H1 (cell line): ENCODE data around the gene FKRP. TPM values are rescaled to one million over a fixed set of nuclear protein-coding genes. Genes with fewer than 3 reads are reported as not detected.

Source experiments
- ASH2L ChIP-seq: fragments of 200-600, 300-600 bp; sonication (generic); IDR thresholded peaks from one replicate; pipeline ENCODE4 v1.7.1; 2017; ENCODE audit warnings: low read length
- ATF2 ChIP-seq: IDR thresholded peaks from 2 replicates; pipeline ENCODE4 v1.6.1; 2012; ENCODE audit warnings: low read length, inconsistent platforms
- CBX8 ChIP-seq: fragments of 300-800, 300-1000 bp; sonication (generic); IDR thresholded peaks from 2 replicates; pipeline ENCODE4 v1.7.1; 2016; ENCODE audit warnings: low read depth, low read length, borderline replicate concordance
- CEBPB ChIP-seq: IDR thresholded peaks from 2 replicates; pipeline ENCODE4 v1.6.1; 2012; ENCODE audit warnings: low read depth, low read length
- CHD2 ChIP-seq: IDR thresholded peaks from 2 replicates; pipeline ENCODE4 v1.6.1; 2012; ENCODE audit warnings: low read length, improper control_type of control experiment
- CHD7 ChIP-seq: fragments of 300-600 bp; sonication (generic); IDR thresholded peaks from 2 replicates; pipeline ENCODE4 v1.7.1; 2012; ENCODE audit warnings: low read length, moderate library complexity, mild to moderate bottlenecking, inconsistent platforms; ENCODE audit not compliant: insufficient replicate concordance
- HDAC2 ChIP-seq, 2 experiments: fragments of 300-600 bp in 1 of 2; sonication (generic) in 1 of 2; IDR thresholded peaks; 2 replicates each; pipeline ENCODE4 v1.6.1; 2011 to 2012; ENCODE audit warnings: low read depth in 2 of 2, low read length in 2 of 2, mild to moderate bottlenecking in 2 of 2, moderate library complexity in 2 of 2, borderline replicate concordance in 1 of 2, inconsistent platforms in 1 of 2
- JUND ChIP-seq: IDR thresholded peaks from 2 replicates; pipeline ENCODE4 v1.6.1; 2011; ENCODE audit warnings: mild to moderate bottlenecking, improper control_type of control experiment, low read length
- MAX ChIP-seq: IDR thresholded peaks from 2 replicates; pipeline ENCODE4 v1.6.1; 2012; ENCODE audit warnings: inconsistent platforms
- SP4 ChIP-seq: IDR thresholded peaks from 2 replicates; pipeline ENCODE4 v1.6.1; 2012; ENCODE audit warnings: low read length, inconsistent platforms
- SRF ChIP-seq: IDR thresholded peaks from 2 replicates; pipeline ENCODE4 v1.6.1; 2011; ENCODE audit warnings: mild to moderate bottlenecking, low read depth, low read length, moderate library complexity
- polyA plus RNA-seq, 7 experiments: library from polyadenylated mRNA; depleted of rRNA in 3 of 7; stranded (reverse) in 5 of 7; unstranded in 2 of 7; fragments of >200 nt in 5 of 7; fragments of 200-250 nt in 2 of 7; gene quantifications; 1 replicate in 5 of 7; 2 replicates in 1 of 7; 4 replicates in 1 of 7; pipeline versions ENCODE4 v1.2.1 to v1.2.3, GENCODE V29; 2011 to 2013; ENCODE audit warnings: missing spikeins in 2 of 7, mixed read lengths in 2 of 7
- total RNA-seq: library from RNA; stranded (reverse); fragmentation: NEBNext Ultra II Directional; extraction: Animal tissue kit (Norgen Biotek cat#: 25700); gene quantifications from 2 replicates; pipeline ENCODE4 v1.2.1, GENCODE V29; 2021

The FKRP gene
- total and polyA plus RNA-seq, 2 of the 8 experiments (the other 6 are each of a cell fraction or from before 2014, with no cell fraction given), result 17.1 to 24.4 TPM

GRCh38 chr19:46710687-46711086 lies 35.2 kb upstream of the FKRP start (continued):
- TF ChIP-seq CHD7 (no peak), CEBPB (no peak), JUND (no peak), ATF2 (no peak), MAX (no peak), HDAC2 (IDR thresholded peaks at IDR 0.05; ENCODE audit: borderline replicate concordance in 1 of 2, low read depth in 2 of 2, low read length in 2 of 2) (no peak), CBX8 (no peak), SP4 (no peak), ASH2L (no peak), CHD2 (no peak), SRF (no peak)
